ENCODE measurements around the gene OR2AJ1. TPM values are rescaled to one million over a fixed set of nuclear protein-coding genes. Genes with fewer than 3 reads are reported as not detected.

Gene OR2AJ1
- total and polyA plus RNA-seq, 2 donors = not detected

Other genes starting within 250 kb of the OR2AJ1 start
- not detected for gene OR13G1, start 245.2 kb upstream of the OR2AJ1 start, total RNA-seq
- not detected for gene OR13G1, start 245.2 kb upstream of the OR2AJ1 start, polyA plus RNA-seq
- not detected for gene OR6F1, start 208.2 kb upstream of the OR2AJ1 start, total RNA-seq
- gene OR6F1, start 208.2 kb upstream of the OR2AJ1 start, polyA plus RNA-seq = not detected
- gene OR14K1, start 186.3 kb upstream of the OR2AJ1 start, total RNA-seq = not detected
- not detected for gene OR14K1, start 186.3 kb upstream of the OR2AJ1 start, polyA plus RNA-seq
- not detected for gene OR14A2, start 176.7 kb upstream of the OR2AJ1 start, total RNA-seq
- gene OR14A2, start 176.7 kb upstream of the OR2AJ1 start, polyA plus RNA-seq = not detected
- gene OR1C1, start 164.3 kb upstream of the OR2AJ1 start, total RNA-seq = not detected
- gene OR1C1, start 164.3 kb upstream of the OR2AJ1 start, polyA plus RNA-seq = not detected
- not detected for gene OR14A16, start 100.8 kb upstream of the OR2AJ1 start, total RNA-seq
- not detected for gene OR14A16, start 100.8 kb upstream of the OR2AJ1 start, polyA plus RNA-seq
- gene OR11L1, start 83.0 kb upstream of the OR2AJ1 start, total RNA-seq = not detected
- gene OR11L1, start 83.0 kb upstream of the OR2AJ1 start, polyA plus RNA-seq = not detected
- gene TRIM58, start 67.7 kb upstream of the OR2AJ1 start, total RNA-seq = 3.1 TPM
- 0.43 TPM for gene TRIM58, start 67.7 kb upstream of the OR2AJ1 start, polyA plus RNA-seq
- 0.53 TPM for gene OR2W3, start 29.3 kb upstream of the OR2AJ1 start, total RNA-seq
- gene OR2W3, start 29.3 kb upstream of the OR2AJ1 start, polyA plus RNA-seq = 0.47 TPM
- gene OR2T8, start 4.6 kb upstream of the OR2AJ1 start, total RNA-seq = not detected
- gene OR2T8, start 4.6 kb upstream of the OR2AJ1 start, polyA plus RNA-seq = not detected
- 0.53 TPM for gene OR2L8, start 24.0 kb downstream of the OR2AJ1 start, total RNA-seq
- gene OR2L8, start 24.0 kb downstream of the OR2AJ1 start, polyA plus RNA-seq = not detected
- not detected for gene OR2AK2, start 40.3 kb downstream of the OR2AJ1 start, total RNA-seq
- gene OR2AK2, start 40.3 kb downstream of the OR2AJ1 start, polyA plus RNA-seq = not detected
- not detected for gene OR2L5, start 88.8 kb downstream of the OR2AJ1 start, total RNA-seq
- not detected for gene OR2L5, start 88.8 kb downstream of the OR2AJ1 start, polyA plus RNA-seq
- 0.11 TPM for gene OR2L2, start 105.2 kb downstream of the OR2AJ1 start, total RNA-seq
- gene OR2L2, start 105.2 kb downstream of the OR2AJ1 start, polyA plus RNA-seq = 0.01 TPM
- gene OR2L3, start 121.9 kb downstream of the OR2AJ1 start, total RNA-seq = not detected
- gene OR2L3, start 121.9 kb downstream of the OR2AJ1 start, polyA plus RNA-seq = not detected
- gene OR2L13, start 170.3 kb downstream of the OR2AJ1 start, total RNA-seq = not detected
- gene OR2L13, start 170.3 kb downstream of the OR2AJ1 start, polyA plus RNA-seq = 0.04 TPM
- gene OR2M5, start 220.3 kb downstream of the OR2AJ1 start, total RNA-seq = not detected
- gene OR2M5, start 220.3 kb downstream of the OR2AJ1 start, polyA plus RNA-seq = not detected
- not detected for gene OR2M2, start 249.9 kb downstream of the OR2AJ1 start, total RNA-seq
- gene OR2M2, start 249.9 kb downstream of the OR2AJ1 start, polyA plus RNA-seq = not detected